Right lobe of liver (tissue), 6 donors: ENCODE results near the gene IGSF21. TPM values are rescaled to one million over a fixed set of nuclear protein-coding genes. Genes with fewer than 3 reads are reported as not detected.

Experiments used
- ATAC-seq, 4 donors: fragments of 200-7000 bp; cut with Tn5 transposase; one replicate each; pipeline ENCODE4 v1.9.1; 2020; ENCODE audit warnings: mild to moderate bottlenecking in 4 of 4, moderate library complexity in 4 of 4
- DNase-seq, 3 donors: peaks; one replicate each; pipeline ENCODE4 v3.0.0-alpha.2; 2020
- H3K27ac ChIP-seq, 3 donors: fragments of 200-600 bp; one replicate each; pipeline ENCODE4 v1.8.0; 2022
- H3K27me3 ChIP-seq, 2 donors: fragments of 200-600 bp; one replicate each; pipeline ENCODE4 v1.8.0; 2022
- H3K36me3 ChIP-seq, 4 donors: fragments of 200-600 bp; sonication (generic) in 1 of 4; one replicate each; pipeline versions ENCODE4 v1.5.1 to v1.8.0; 2017 to 2022; ENCODE audit warnings: control low read depth in 1 of 4
- H3K4me1 ChIP-seq, 4 donors: fragments of 200-600 bp; sonication (generic) in 1 of 4; one replicate each; pipeline versions ENCODE4 v1.5.1 to v1.8.0; 2017 to 2022; ENCODE audit warnings: control low read depth in 1 of 4
- H3K4me3 ChIP-seq, 3 donors: fragments of 200-600 bp; one replicate each; pipeline ENCODE4 v1.8.0; 2022
- H3K9me3 ChIP-seq, 4 donors: fragments of 200-600 bp; sonication (generic) in 1 of 4; one replicate each; pipeline versions ENCODE4 v1.5.1 to v1.8.0; 2017 to 2022; ENCODE audit warnings: control low read depth in 1 of 4
- POLR2A ChIP-seq: fragments of 450-650 bp; IDR thresholded peaks from one replicate; pipeline ENCODE4 v1.6.1; 2017; ENCODE audit warnings: antibody characterized with exemption, mild to moderate bottlenecking
- WGBS: methylation state at CpG from one replicate; pipeline ENCODE4 v1.1.6; 2018; ENCODE audit warnings: low coverage, low lambda C conversion rate; ENCODE audit not compliant: insufficient coverage; ENCODE audit errors: missing lambda C conversion rate; 5-methylcytosine and 5-hydroxymethylcytosine counted together
- intact Hi-C, 2 donors: fragments of 100-400 bp; cut with DNase I; formaldehyde crosslinking; loops; one replicate each; pipeline versions ENCODE4 v1.11.2 to v1.14.1; 2022
- total RNA-seq, 6 experiments: library from RNA; depleted of rRNA in 2 of 6; stranded (reverse); fragments of >200 nt in 2 of 6; fragmentation: NEBNext Ultra II Directional in 3 of 6; extraction: Animal tissue kit (Norgen Biotek cat#: 25700) in 3 of 6; gene quantifications; one replicate each; pipeline versions ENCODE4 v1.1.0 to v1.2.4, GENCODE V29; 2016 to 2023
- TF ChIP-seq, protein P1 (sequence below), 4 donors: fragments of 200-600 bp in 3 of 4; fragments of 450-650 bp in 1 of 4; IDR thresholded peaks; one replicate each; pipeline versions ENCODE4 v1.5.1 to v1.8.0; 2016 to 2022; ENCODE audit warnings: antibody characterized with exemption in 4 of 4, mild to moderate bottlenecking in 2 of 4
- donor health status: DM: no; HTN: yes; CAD: no.
- donor health status: DM: no; HTN: no; CAD: no.
- donor health status: DM: no; HTN: no; CAD: no.
- donor health status: DM: no; HTN: yes; CAD: no.
- donor health status: DM: no; HTN: yes; CAD: no.

Gene IGSF21
- total RNA-seq, 6 experiments from 2014 or later: 0.34 to 2.0 (median 0.71) TPM

GRCh38 chr1:18123467-18123992 is 15.9 kb downstream of the IGSF21 start:
- no peaks in the 10 kb centered on the region for H3K27me3 ChIP-seq
- ATAC-seq (no peak), DNase-seq (no peak)
- H3K36me3 ChIP-seq: no peaks in the 10 kb centered on the region
- no peak overlapping the region for H3K4me3 ChIP-seq
- intact Hi-C loops: no loop called here
- TF ChIP-seq POLR2A: no peak
- TF ChIP-seq, protein P1, sequence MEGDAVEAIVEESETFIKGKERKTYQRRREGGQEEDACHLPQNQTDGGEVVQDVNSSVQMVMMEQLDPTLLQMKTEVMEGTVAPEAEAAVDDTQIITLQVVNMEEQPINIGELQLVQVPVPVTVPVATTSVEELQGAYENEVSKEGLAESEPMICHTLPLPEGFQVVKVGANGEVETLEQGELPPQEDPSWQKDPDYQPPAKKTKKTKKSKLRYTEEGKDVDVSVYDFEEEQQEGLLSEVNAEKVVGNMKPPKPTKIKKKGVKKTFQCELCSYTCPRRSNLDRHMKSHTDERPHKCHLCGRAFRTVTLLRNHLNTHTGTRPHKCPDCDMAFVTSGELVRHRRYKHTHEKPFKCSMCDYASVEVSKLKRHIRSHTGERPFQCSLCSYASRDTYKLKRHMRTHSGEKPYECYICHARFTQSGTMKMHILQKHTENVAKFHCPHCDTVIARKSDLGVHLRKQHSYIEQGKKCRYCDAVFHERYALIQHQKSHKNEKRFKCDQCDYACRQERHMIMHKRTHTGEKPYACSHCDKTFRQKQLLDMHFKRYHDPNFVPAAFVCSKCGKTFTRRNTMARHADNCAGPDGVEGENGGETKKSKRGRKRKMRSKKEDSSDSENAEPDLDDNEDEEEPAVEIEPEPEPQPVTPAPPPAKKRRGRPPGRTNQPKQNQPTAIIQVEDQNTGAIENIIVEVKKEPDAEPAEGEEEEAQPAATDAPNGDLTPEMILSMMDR (IDR thresholded peaks at IDR 0.05): no peak
- no peaks in the 10 kb centered on the region for H3K9me3 ChIP-seq
- H3K4me1 ChIP-seq: peaks cover 0 to 10% (median 3%) of the 10 kb centered on the region in 4 donors
- 79% methylated on average over 2 of the region's 3 CpGs for WGBS
- no peak overlapping the region for H3K27ac ChIP-seq

DNA sequence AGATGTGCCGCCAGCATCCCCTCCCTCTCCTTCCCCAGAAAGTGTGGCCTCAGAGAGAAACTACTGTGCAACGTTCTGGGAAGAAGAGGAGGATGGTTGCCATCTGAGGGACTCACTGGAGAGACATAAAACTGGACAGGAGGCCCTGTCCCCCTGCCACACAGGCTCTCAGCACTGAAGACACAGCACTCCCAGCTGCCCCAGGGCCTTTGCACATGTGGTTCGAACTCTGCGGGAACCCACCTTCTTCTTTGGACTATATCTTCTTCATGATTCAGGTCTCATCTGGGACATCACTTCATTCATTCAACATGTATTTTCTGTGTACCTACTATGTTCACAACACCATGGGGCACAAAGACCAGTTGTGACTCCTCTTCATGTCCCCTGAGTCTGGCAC is 17.4 kb downstream of the IGSF21 start:
- no peak overlapping the region for H3K4me3 ChIP-seq
- no CpG with 5 or more reads among the region's 4 CpGs for WGBS
- ATAC-seq (no peak), DNase-seq (no peak)
- no peak overlapping the region for H3K27ac ChIP-seq
- TF ChIP-seq, protein P1 (IDR thresholded peaks at IDR 0.05): no peak
- TF ChIP-seq POLR2A: no peak
- no peaks in the 10 kb centered on the region for H3K36me3 ChIP-seq
- no peaks in the 10 kb centered on the region for H3K27me3 ChIP-seq
- no peaks in the 10 kb centered on the region for H3K9me3 ChIP-seq
- intact Hi-C loops: no loop called here
- peaks cover 0 to 11% (median 3%) of the 10 kb centered on the region in 4 donors for H3K4me1 ChIP-seq

DNA sequence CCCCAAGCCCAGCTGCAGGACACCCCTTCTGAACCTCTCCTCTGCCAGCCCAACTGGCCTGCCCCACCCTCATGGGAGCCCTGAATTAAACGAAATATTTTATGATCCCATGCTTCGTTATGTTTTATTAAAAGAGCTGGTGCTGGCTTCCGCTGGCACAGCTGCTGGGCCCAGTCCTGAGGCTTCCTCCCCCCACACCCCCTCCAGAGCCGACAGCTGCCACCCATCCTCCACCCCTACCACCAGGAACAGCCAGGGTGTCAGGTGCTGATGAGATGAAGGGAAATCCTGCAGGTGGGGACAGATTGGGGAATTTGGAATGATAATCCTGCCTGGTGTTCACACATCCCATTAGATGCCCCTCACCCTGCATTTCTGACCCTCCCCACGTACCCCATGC is 19.0 kb downstream of the IGSF21 start:
- intact Hi-C loops: no loop called here
- WGBS: 80% methylated on average over 2 of the region's 5 CpGs
- no peak overlapping the region for H3K4me3 ChIP-seq
- no peak for TF ChIP-seq POLR2A
- TF ChIP-seq, protein P1 (IDR thresholded peaks at IDR 0.05): no peak
- no peaks in the 10 kb centered on the region for H3K27me3 ChIP-seq
- H3K36me3 ChIP-seq: no peaks in the 10 kb centered on the region
- no peak overlapping the region for H3K27ac ChIP-seq
- H3K9me3 ChIP-seq: no peaks in the 10 kb centered on the region
- H3K4me1 ChIP-seq: peaks cover 0 to 11% (median 3%) of the 10 kb centered on the region in 4 donors
- DNase-seq (no peak), ATAC-seq (no peak)

DNA sequence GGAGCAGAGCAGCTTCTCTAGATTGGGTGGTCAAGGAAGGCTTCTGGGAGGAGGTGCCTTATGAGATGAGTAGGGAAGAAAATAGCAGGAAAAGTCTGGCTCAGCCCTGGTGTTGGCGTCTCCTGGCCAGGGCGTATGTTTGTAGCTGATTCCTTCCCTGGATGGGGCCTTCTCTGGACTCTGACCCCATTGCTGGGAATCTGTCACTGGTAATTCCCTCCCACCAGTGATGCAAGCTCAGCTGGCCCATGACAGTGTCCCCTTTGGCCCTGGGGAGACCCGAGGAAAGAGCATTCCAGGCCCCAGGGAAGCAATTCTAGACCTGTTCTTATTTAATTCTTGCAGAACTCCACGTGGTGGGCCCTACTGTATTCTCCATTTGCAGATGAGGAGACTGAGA is 20.7 kb downstream of the IGSF21 start:
- Histone ChIP-seq H3K9me3 (no peaks in the 10 kb centered on the region), H3K36me3 (no peaks in the 10 kb centered on the region), H3K27me3 (no peaks in the 10 kb centered on the region), H3K4me3 (no peak overlapping the region), H3K27ac (peak overlapping the region; percentile 48 to 85 (median 66)), H3K4me1 (peaks cover 0 to 11% (median 3%) of the 10 kb centered on the region in 4 donors)
- ATAC-seq (peak; percentile 97 to 99 (median 98)), DNase-seq (peak; percentile 74 to 89 (median 87))
- intact Hi-C loops: no loop called here
- WGBS: 7% methylated on average over 4 of the region's 4 CpGs
- TF ChIP-seq POLR2A: peak; percentile 41
- TF ChIP-seq, protein P1 (IDR thresholded peaks at IDR 0.05): no peak
